C4-2B (cell line): ENCODE data around the gene PLCG1.
A peak's percentile ranks its signal among the peaks of the same experiment; 100 is the strongest.

Experiments
- H3K27ac ChIP-seq: fragments of 450-650 bp; 2 replicates; pipeline ENCODE4 v1.5.1; 2017
- ZFX ChIP-seq: fragments of 450-650 bp; IDR thresholded peaks from 2 replicates; pipeline ENCODE4 v1.6.1; 2017
- TF ChIP-seq, protein P1 (sequence below): fragments of 450-650 bp; conservative IDR thresholded peaks from 2 replicates; pipeline ENCODE4 v1.5.1; 2017; ENCODE audit warnings: mild to moderate bottlenecking

PLCG1 gene

DNA sequence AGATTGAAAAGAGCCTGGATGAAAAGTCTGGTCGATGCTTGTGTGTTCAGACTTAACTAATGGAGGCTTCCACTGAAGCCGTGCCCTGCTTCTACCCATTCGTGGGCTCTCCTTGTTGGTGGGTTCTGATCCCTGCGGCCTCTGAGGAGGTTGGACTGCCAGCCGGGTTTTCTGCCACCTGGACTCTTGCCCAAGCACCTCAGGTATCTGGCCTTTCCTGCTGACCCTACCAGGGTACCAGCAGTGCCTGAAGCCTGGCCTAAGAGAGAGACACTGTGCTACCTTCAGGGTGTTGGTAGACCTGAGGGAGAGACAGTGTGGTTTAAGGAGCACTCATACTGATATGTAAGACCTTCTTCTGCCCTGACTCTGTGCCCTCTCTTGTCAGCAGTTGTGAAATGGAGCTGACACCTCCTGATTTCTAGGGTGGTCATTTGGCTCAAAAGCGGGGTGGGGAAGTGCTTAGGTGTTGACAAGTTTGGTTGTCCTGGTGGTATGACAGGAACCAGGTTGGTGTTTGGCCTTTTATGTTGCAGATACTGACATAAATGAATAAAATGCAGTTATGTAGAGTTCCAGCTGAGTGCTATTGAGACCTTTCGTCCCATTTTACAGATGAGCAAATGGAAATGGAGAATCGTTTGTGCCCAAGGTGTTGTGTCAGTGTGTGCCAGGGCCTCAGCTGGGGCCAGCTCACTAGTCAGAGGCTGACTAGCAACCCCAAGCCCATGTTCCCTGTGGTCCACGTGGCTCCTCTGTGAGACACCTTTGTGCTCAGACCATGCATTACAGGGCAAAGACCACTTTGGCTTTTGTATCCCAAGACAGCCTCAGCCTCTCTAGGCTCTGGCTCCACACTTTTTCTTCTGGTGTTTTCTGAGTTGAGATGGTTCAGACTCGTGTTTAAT lies 3.1 kb downstream of the PLCG1 start:
- no peak overlapping the region for H3K27ac ChIP-seq
- no peak for TF ChIP-seq ZFX
- TF ChIP-seq, protein P1, sequence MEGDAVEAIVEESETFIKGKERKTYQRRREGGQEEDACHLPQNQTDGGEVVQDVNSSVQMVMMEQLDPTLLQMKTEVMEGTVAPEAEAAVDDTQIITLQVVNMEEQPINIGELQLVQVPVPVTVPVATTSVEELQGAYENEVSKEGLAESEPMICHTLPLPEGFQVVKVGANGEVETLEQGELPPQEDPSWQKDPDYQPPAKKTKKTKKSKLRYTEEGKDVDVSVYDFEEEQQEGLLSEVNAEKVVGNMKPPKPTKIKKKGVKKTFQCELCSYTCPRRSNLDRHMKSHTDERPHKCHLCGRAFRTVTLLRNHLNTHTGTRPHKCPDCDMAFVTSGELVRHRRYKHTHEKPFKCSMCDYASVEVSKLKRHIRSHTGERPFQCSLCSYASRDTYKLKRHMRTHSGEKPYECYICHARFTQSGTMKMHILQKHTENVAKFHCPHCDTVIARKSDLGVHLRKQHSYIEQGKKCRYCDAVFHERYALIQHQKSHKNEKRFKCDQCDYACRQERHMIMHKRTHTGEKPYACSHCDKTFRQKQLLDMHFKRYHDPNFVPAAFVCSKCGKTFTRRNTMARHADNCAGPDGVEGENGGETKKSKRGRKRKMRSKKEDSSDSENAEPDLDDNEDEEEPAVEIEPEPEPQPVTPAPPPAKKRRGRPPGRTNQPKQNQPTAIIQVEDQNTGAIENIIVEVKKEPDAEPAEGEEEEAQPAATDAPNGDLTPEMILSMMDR: no peak

DNA sequence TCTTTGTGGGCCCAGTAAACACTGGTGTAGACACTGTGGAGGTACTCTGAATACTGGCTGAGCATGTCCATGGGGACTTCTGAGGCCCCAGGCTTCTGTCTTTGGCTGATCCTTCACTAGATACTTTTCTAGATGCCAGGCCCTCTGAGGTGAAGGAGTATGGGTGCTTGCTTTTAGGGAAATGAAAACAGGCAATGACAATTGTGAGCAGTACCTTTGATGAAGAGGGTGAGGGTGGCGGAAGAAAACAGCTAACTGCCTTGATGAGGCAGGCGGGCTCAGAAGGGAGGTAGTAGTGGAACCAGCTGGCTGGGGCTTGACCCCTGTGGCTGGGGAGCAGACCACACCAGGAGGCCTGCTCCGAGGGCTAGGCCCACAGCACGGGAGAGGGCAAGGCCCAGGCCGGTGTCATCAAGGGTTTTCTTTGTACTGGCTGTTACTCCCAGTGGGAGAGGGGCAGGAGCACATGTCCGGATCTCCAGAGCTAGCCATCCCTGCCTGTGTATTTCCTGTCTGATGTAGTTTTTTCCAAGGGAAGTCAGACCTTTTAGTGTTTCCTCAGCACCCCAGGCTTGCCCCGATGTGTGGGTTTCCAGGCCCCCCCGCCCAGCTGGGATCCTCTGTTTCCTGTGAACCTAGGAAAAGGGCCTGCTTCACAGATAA lies 3.9 kb downstream of the PLCG1 start:
- H3K27ac ChIP-seq: no peak overlapping the region
- TF ChIP-seq, protein P1: no peak
- no peak for TF ChIP-seq ZFX

DNA sequence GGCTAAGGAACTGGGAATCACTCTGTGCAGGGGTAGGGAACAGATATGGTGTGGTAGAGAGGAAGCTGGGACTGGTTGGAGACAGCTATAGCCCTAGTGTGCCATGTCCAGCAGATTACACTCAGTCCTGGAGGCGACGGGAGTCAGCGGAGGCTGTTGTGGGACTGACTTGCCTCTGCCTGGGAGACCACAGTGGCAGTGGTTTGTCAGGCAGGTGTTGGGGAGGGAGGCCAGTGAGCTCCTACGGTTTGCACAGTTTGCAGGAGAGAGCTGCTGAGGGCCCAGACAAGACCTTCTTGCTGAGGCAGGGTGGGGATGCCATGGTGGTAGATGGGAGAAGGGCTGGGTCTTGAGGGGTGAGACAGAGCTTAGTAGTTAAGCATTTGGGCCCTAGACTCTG lies 4.9 kb downstream of the PLCG1 start:
- no peak for TF ChIP-seq ZFX
- TF ChIP-seq, protein P1: no peak
- H3K27ac ChIP-seq: no peak overlapping the region

DNA sequence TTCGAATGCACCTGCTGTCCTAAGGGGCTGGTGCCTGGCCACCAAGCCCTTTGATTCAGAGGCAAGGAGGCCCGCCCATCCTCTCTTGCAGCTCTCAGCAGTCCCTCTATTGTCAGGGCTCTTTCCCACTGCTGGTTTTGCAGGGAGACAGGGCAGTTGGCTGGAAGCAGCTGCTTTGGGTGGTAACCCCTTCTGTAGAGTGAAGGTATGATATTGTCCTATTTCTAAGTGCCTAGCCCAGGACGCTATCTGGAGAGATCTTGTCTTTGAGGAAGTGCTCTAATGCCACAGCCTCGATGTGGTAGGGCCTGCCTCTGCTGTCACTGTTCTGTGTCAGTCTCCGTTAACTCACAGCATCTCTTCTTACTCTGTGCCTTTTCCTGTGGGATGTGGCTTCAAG lies 5.6 kb downstream of the PLCG1 start:
- no peak for TF ChIP-seq ZFX
- TF ChIP-seq, protein P1: no peak
- H3K27ac ChIP-seq: no peak overlapping the region

DNA sequence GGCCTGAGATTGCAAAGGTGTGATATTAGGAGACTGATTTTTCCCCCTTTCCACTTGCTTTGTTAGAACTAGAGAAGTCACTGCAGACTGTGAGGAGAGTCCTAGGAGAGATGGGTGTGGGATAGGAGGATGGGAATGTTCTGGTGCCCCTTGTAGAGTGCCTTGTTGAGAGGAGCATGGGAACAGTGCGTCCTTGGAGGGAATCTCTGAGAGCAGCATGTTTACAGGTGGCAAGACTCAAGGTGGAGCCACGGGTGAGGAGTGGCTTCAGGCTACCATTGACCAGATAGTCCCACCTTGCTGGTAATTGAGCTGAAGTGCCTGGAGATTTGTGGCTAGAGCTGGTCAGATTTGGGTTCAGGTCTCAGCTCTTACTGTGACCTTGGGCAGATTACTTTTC lies 6.0 kb downstream of the PLCG1 start:
- no peak for TF ChIP-seq ZFX
- TF ChIP-seq, protein P1: no peak

DNA sequence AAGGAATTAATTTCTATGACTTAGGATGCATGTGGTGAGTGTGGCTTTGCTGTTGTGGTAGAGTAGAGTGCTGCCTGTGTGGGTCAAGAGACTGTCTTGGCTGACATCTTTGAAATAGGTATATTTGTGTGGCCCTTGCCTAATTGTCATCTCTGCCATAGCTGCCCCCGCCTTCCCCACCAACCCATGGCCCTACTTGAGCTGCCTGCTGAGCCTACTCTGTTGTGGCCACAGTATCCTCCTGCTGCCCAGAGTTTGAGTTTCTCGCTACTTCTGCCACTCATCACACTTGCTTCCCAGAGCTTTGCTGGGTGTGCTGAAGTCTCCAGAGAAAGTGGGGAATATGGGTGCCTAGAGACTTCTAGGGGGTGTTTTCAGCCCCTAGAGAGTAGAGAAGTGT lies 8.0 kb downstream of the PLCG1 start:
- TF ChIP-seq, protein P1: no peak
- TF ChIP-seq ZFX: no peak
- peak overlapping the region; percentile 40 for H3K27ac ChIP-seq

More for the DNA sequence above, 6.0 kb downstream of the PLCG1 start:
- no peak overlapping the region for H3K27ac ChIP-seq
